GM12878 (cell line): ENCODE results near the gene H2AZ2. TPM values are rescaled to one million over a fixed set of nuclear protein-coding genes. Genes with fewer than 3 reads are reported as not detected.
"Not testable (repeated sequence)": the region's sequence is repeated elsewhere in the genome, so short reads cannot be mapped to it uniquely, and the experiment has no call there.

Source experiments
- ATAC-seq: fragments of 200-7000 bp; cut with Tn5 transposase; 3 replicates; pipeline ENCODE4 v1.9.1; 2020; ENCODE audit warnings: mild to moderate bottlenecking, moderate library complexity
- BruUV-seq: library from RNA; stranded (reverse); fragments of 400-500 nt; replicated peaks from 2 replicates; lab custom pipeline; 2021; lab: Mats Ljungman, UMichigan
- CTCF ChIA-PET: fragments of 300-600 bp; sonication (Branson Sonifier 250); formaldehyde crosslinking; extraction: SDS; loops from one replicate; lab custom pipeline; 2021; ENCODE audit warnings: inconsistent platforms; lab: Yijun Ruan, JAX
- POLR2A ChIA-PET: fragments of 350-600 bp; formaldehyde crosslinking; extraction: SDS; loops from one replicate; lab custom pipeline; 2021; ENCODE audit warnings: inconsistent platforms; lab: Charles Lee
- RAD21 ChIA-PET: fragments of 300-600 bp; sonication (Branson Sonifier 250); formaldehyde crosslinking; loops from one replicate; lab custom pipeline; 2023; ENCODE audit warnings: antibody characterized with exemption; ENCODE audit not compliant: unreplicated experiment; lab: Charles Lee
- SMC1A ChIA-PET: fragments of 300-600 bp; sonication (Branson Sonifier 250); formaldehyde crosslinking; loops from one replicate; lab custom pipeline; 2023; ENCODE audit not compliant: unreplicated experiment, uncharacterized antibody; lab: Charles Lee
- DNase-seq: peaks from one replicate; pipeline ENCODE4 v3.0.0-alpha.2; 2011; ENCODE audit warnings: low read depth, low spot score
- FAIRE-seq: peaks from 3 replicates; lab custom pipeline; 2011; peaks lifted over from hg19 to GRCh38; lab: Jason Lieb, UNC
- H2AFZ ChIP-seq: 2 replicates; pipeline ENCODE4 v1.6.0; 2011; ENCODE audit warnings: low read depth, low read length, control low read depth; ENCODE audit not compliant: control insufficient read depth
- H3K27ac ChIP-seq: 2 replicates; pipeline ENCODE4 v1.5.1; 2011; ENCODE audit warnings: control low read depth; ENCODE audit not compliant: control insufficient read depth, insufficient read depth
- H3K27me3 ChIP-seq, 2 experiments: replicated peaks in 1 of 2; 2 replicates each; pipeline versions ENCODE4 v1.6.0 to v1.6.1; 2011; ENCODE audit warnings: low read length in 1 of 2; ENCODE audit not compliant: control insufficient read depth in 2 of 2, insufficient read depth in 2 of 2
- H3K36me3 ChIP-seq, 2 experiments: 2 replicates each; pipeline ENCODE4 v1.5.1; 2011; ENCODE audit warnings: low read length in 1 of 2; ENCODE audit not compliant: control insufficient read depth in 2 of 2, insufficient read depth in 2 of 2
- H3K4me1 ChIP-seq: 2 replicates; pipeline ENCODE4 v1.6.1; 2011; ENCODE audit warnings: mild to moderate bottlenecking, low read length, moderate library complexity, mixed read lengths; ENCODE audit not compliant: control insufficient read depth, insufficient read depth
- H3K4me2 ChIP-seq: 2 replicates; pipeline ENCODE4 v1.6.0; 2011; ENCODE audit warnings: control low read depth; ENCODE audit not compliant: control insufficient read depth, insufficient read depth
- H3K4me3 ChIP-seq: fragments of 200-600 bp; sonication (generic); 2 replicates; pipeline ENCODE4 v1.5.1; 2016
- H3K79me2 ChIP-seq: 2 replicates; pipeline ENCODE4 v1.6.0; 2011; ENCODE audit warnings: low read length; ENCODE audit not compliant: control insufficient read depth, insufficient read depth
- H3K9ac ChIP-seq: 2 replicates; pipeline ENCODE4 v1.8.0; 2011; ENCODE audit warnings: low read length, control low read depth, mixed read lengths; ENCODE audit not compliant: control insufficient read depth, insufficient read depth
- H3K9me3 ChIP-seq: replicated peaks from 3 replicates; pipeline ENCODE4 v1.5.1; 2011; ENCODE audit warnings: mild to moderate bottlenecking, low read length; ENCODE audit not compliant: control insufficient read depth, insufficient read depth
- H4K20me1 ChIP-seq: 2 replicates; pipeline ENCODE4 v1.6.0; 2011; ENCODE audit not compliant: control insufficient read depth, insufficient read depth
- WGBS: methylation state at CpG from one replicate; pipeline ENCODE4 v1.1.6; 2016; ENCODE audit warnings: low lambda C conversion rate; ENCODE audit not compliant: insufficient replicate concordance, insufficient coverage; ENCODE audit errors: missing lambda C conversion rate; 5-methylcytosine and 5-hydroxymethylcytosine counted together
- in situ Hi-C: fragments of 300-500 bp; cut with MboI; formaldehyde crosslinking; loops from 9 replicates; pipeline ENCODE4 v1.14.3; 2018; ENCODE audit warnings: mixed read lengths
- intact Hi-C: fragments of 100-400 bp; cut with micrococcal nuclease; formaldehyde crosslinking; loops from one replicate; pipeline ENCODE4 v1.14.2; 2022; ENCODE audit not compliant: unreplicated experiment
- polyA plus RNA-seq, 11 experiments: library from polyadenylated mRNA; depleted of rRNA in 4 of 11; unstranded in 6 of 11; stranded (reverse) in 5 of 11; fragments of >200 nt; fragmentation: Nextera tagmentation in 4 of 11; fragmentation: Illumina TruSeq in 1 of 11; extraction: Ambion mirVana in 4 of 11; extraction: Trizol in 1 of 11; gene quantifications; 1 replicate in 1 of 11; 2 replicates in 10 of 11; pipeline versions ENCODE4 v1.2.1 to v1.2.3, GENCODE V29; 2011 to 2016; ENCODE audit warnings: inconsistent platforms in 2 of 11, missing spikeins in 2 of 11, low read depth in 1 of 11
- total RNA-seq, 4 experiments: library from RNA; depleted of rRNA in 3 of 4; stranded (reverse); fragments of >200 nt in 3 of 4; fragmentation: Illumina TruSeq in 1 of 4; extraction: Trizol in 1 of 4; gene quantifications; 2 replicates each; pipeline versions ENCODE4 v1.2.1 to v1.2.3, GENCODE V29; 2013 to 2021

The H2AZ2 gene
- total and polyA plus RNA-seq, 10 of the 15 experiments (the other 5 are each of a cell fraction or from before 2014, with no cell fraction given), result 118 to 366 (median 223) TPM

DNA sequence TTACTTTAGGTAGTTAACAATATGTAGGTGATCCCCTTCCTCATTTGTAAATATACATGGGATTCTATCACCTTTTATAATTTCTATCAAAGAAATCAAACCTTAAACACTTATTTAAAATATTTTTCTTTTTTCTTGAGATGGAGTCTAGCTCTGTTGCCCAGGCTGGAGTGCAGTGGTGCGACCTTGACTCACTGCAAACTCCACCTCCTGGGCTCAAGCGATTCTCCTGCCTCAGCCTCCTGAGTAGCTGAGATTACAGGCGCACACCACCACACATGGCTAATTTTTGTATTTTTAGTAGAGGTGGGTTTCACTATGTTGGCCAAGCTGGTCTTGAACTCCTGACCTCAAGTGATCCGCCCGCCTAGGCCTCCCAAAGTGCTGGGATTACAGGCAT lies 4.4 kb downstream of the H2AZ2 start:
- H3K4me1 ChIP-seq, ATAC-seq, FAIRE-seq, H3K27me3 ChIP-seq, H3K9ac ChIP-seq, H4K20me1 ChIP-seq, BruUV-seq, H3K36me3 ChIP-seq, intact Hi-C loops, H3K27ac ChIP-seq, DNase-seq, H2AFZ ChIP-seq, H3K4me3 ChIP-seq, H3K9me3 ChIP-seq: not testable (repeated sequence)
- POLR2A ChIA-PET, result interaction anchor here (1.0 to 5.0 kb wide), 5 partner anchors 45 to 262 kb away, joined by 4 to 36 read pairs (median 9); partner anchors contain the start of genes OGDH, PPIA and TMED4
- RAD21 ChIA-PET, result interaction anchor here (0.9 to 2.0 kb wide), 8 partner anchors 31 to 255 kb away, joined by 3 to 13 read pairs (median 4); partner anchors contain the start of gene OGDH
- WGBS, result 93% methylated on average over 5 of the region's 5 CpGs
- Histone ChIP-seq H3K4me2 (peak overlapping the region; percentile 66; the same call in 1 of the 2 replicates), H3K79me2 (peaks cover 68% of the 10 kb centered on the region)
- CTCF ChIA-PET, result interaction anchor here (1.1 to 3.4 kb wide), 7 partner anchors 16 to 279 kb away, joined by 4 to 25 read pairs (median 6); partner anchors contain the start of gene OGDH
- SMC1A ChIA-PET, result interaction anchor here (1.1 to 1.8 kb wide), 4 partner anchors 45 to 272 kb away, joined by 3 to 17 read pairs (median 4); no protein-coding TSS in a partner anchor
- in situ Hi-C loops, result loop anchor here (5.0 kb wide), 1 partner anchor 256 kb away; no protein-coding TSS in a partner anchor

GRCh38 chr7:44842675-44843074 lies 5.2 kb downstream of the H2AZ2 start:
- in situ Hi-C loops, result loop anchor here (5.0 kb wide), 1 partner anchor 255 kb away; no protein-coding TSS in a partner anchor
- ATAC-seq, H3K27ac ChIP-seq, FAIRE-seq, H2AFZ ChIP-seq, H3K27me3 ChIP-seq, H3K4me1 ChIP-seq, BruUV-seq, intact Hi-C loops, H3K9ac ChIP-seq, H3K4me2 ChIP-seq, H3K4me3 ChIP-seq, H4K20me1 ChIP-seq, DNase-seq, H3K36me3 ChIP-seq, H3K9me3 ChIP-seq: not testable (repeated sequence)
- SMC1A ChIA-PET, result interaction anchor here (0.6 to 0.7 kb wide), 2 partner anchors 41 to 71 kb away, joined by 3 to 4 read pairs; no protein-coding TSS in a partner anchor
- H3K79me2 ChIP-seq, result peaks cover 70% of the 10 kb centered on the region
- CTCF ChIA-PET, result interaction anchor here (0.9 to 1.6 kb wide), 2 partner anchors 254 to 293 kb away, joined by 3 to 6 read pairs; no protein-coding TSS in a partner anchor
- RAD21 ChIA-PET, result interaction anchor here (0.6 to 2.0 kb wide), 3 partner anchors 39 to 435 kb away, joined by 3 to 5 read pairs (median 4); no protein-coding TSS in a partner anchor
- POLR2A ChIA-PET, result interaction anchor here (0.5 to 0.6 kb wide), 2 partner anchors 24 to 37 kb away, joined by 3 read pairs; no protein-coding TSS in a partner anchor
- WGBS, result 94% methylated on average over 8 of the region's 8 CpGs
